ENCODE results near the gene STIMATE. TPM values are rescaled to one million over a fixed set of nuclear protein-coding genes. Genes with fewer than 3 reads are reported as not detected.
A peak's percentile ranks its signal among the peaks of the same experiment; 100 is the strongest.

Gene STIMATE
- total and polyA plus RNA-seq, 9 of the 15 experiments (the other 6 are each of a cell fraction or from before 2014, with no cell fraction given): 0.14 to 7.7 (median 4.9) TPM

DNA sequence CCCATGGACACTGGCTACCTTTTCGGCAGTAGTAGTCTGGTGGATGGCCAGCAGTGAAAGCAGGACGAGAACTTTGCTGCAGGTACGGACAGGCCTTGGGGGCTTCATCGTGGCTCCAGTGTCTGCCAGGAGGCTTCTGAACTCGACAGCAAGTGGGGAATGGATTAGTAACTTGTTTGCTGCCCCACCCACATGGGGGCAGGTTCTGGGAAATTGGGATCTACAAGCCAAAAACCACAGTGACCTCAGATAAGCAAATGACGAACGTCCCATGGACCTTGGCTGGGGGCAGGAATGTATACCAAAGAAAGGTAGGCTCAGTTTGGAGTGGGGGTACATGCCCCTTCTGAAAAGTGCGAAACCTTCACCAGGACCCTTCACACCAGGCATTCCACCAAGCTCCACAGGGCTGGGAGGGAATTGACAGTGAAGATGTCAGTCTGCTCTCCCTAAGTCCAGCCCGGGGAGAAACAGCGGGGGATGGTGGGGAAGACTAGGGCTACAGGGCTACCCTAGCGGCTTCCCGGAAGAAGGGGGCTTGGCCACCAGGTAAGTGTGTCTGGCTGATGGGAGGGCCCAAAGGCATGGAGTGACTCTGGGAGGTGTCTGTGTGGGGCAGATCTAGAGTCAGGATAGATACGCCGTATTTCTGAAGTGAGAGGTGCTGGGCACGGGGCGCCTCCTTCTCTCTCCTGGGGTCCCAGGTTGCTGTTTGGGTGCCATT is 66.7 kb downstream of the STIMATE start, which contains the start of gene ITIH4:
ITIH4 (minus strand) TSS at position 138 of the 724 bp plus-strand sequence; CDS start at position 108, 30 bp downstream.
- DNase-seq (ENCODE audit: extremely low read depth in 1 of 4, low spot score in 3 of 4): peak; percentile 26 to 52 (median 44)
- Histone ChIP-seq H3K9me1 (ENCODE audit: control insufficient read depth, insufficient read depth, low read length) (no peaks in the 10 kb centered on the region), H3K4me2 (ENCODE audit: insufficient read depth, low read length) (peak within 1 kb of the TSS; percentile 57), H4K20me1 (replicated peaks; ENCODE audit: control insufficient read depth, insufficient read depth, low read length) (no peaks in the 10 kb centered on the region; the same call in 1 of the 2 replicates), H3K27me3 (ENCODE audit: control insufficient read depth in 2 of 2, insufficient read depth in 2 of 2, low read length in 2 of 2) (peaks cover 0 to 36% of the 10 kb centered on the region in 2 experiments; a peak in 4 of 5 replicates), H3K9me3 (replicated peaks; ENCODE audit: control insufficient read depth, insufficient read depth, low read depth, low read length) (no peaks in the 10 kb centered on the region), H3K9ac (ENCODE audit: insufficient read depth in 1 of 2, low read depth in 2 of 2, low read length in 2 of 2) (peak within 1 kb of the TSS in 1 of 2 experiments; percentile 76; a peak in 2 of 4 replicates), H3K4me1 (replicated peaks in 1 of 2; ENCODE audit: control insufficient read depth in 2 of 2, insufficient read depth in 2 of 2, low read length in 2 of 2) (peaks cover 15 to 20% of the 10 kb centered on the region in 2 experiments), H3K36me3 (ENCODE audit: control insufficient read depth, insufficient read depth, low read length) (no peaks in the 10 kb centered on the region), H3K27ac (ENCODE audit: extremely low read depth, low read depth, low read length) (no peak within 1 kb of the TSS), H3K79me2 (ENCODE audit: control insufficient read depth, insufficient read depth, low read length) (no peaks in the 10 kb centered on the region), H3K4me3 (no peak within 1 kb of the TSS), H2AFZ (ENCODE audit: low read depth, low read length) (peak within 1 kb of the TSS; percentile 65)
- 12% methylated on average over 13 of the region's 16 CpGs for WGBS (ENCODE audit: insufficient coverage, low coverage, missing lambda C conversion rate)
- intact Hi-C loops (cut with micrococcal nuclease): loop anchor here (5.0 kb wide), 1 partner anchor 88 kb away; no protein-coding TSS in a partner anchor
- in situ Hi-C loops (cut with MboI): no loop called here
- no TSS peak for BruUV-seq (replicated peaks)
- POLR2A ChIA-PET: no interaction called here
- CTCF ChIA-PET (ENCODE audit: low intra/inter-chr PET ratio): no interaction called here
- ATAC-seq: peak; percentile 28
- FAIRE-seq: no peak
- TF ChIP-seq, protein P1, sequence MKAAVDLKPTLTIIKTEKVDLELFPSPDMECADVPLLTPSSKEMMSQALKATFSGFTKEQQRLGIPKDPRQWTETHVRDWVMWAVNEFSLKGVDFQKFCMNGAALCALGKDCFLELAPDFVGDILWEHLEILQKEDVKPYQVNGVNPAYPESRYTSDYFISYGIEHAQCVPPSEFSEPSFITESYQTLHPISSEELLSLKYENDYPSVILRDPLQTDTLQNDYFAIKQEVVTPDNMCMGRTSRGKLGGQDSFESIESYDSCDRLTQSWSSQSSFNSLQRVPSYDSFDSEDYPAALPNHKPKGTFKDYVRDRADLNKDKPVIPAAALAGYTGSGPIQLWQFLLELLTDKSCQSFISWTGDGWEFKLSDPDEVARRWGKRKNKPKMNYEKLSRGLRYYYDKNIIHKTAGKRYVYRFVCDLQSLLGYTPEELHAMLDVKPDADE (conservative IDR thresholded peaks at IDR 0.05; ENCODE audit: control insufficient read depth, low read depth, low read length): no peak
- TF ChIP-seq FOXK2 (conservative IDR thresholded peaks at IDR 0.05 in 1 of 2, IDR thresholded peaks at IDR 0.05 in 1 of 2; ENCODE audit: low read depth in 2 of 2) (no peak), SFPQ (IDR thresholded peaks at IDR 0.05; ENCODE audit: low read depth, low read length) (no peak), ZNF121 (CRISPR knock-in tag; conservative IDR thresholded peaks at IDR 0.05) (no peak), TCF7L2 (IDR thresholded peaks at IDR 0.05; ENCODE audit: low read depth, low read length) (no peak), MLLT1 (IDR thresholded peaks at IDR 0.05) (peak in 1 of 2 experiments; percentile 83; a peak in 2 of 4 replicates), CXXC5 (CRISPR knock-in tag; IDR thresholded peaks at IDR 0.05) (peak; percentile 42; the same call in 1 of the 2 replicates), ARID1B (IDR thresholded peaks at IDR 0.05) (peak; percentile 23; the same call in 1 of the 2 replicates), MTA3 (IDR thresholded peaks at IDR 0.05; ENCODE audit: borderline replicate concordance) (peak; percentile 21; the same call in 1 of the 2 replicates), CGGBP1 (CRISPR knock-in tag; IDR thresholded peaks at IDR 0.05) (no peak), ESRRA (IDR thresholded peaks at IDR 0.05; ENCODE audit: borderline replicate concordance, low read depth) (peak; percentile 83; the same call in 1 of the 2 replicates), JUND (IDR thresholded peaks at IDR 0.05; ENCODE audit: borderline replicate concordance, low read depth, low read length) (peak; percentile 50; the same call in 1 of the 2 replicates), JUND (tag; IDR thresholded peaks at IDR 0.05; ENCODE audit: borderline replicate concordance, low read depth, low read length) (no peak; the same call in 2 of the 3 replicates), CTBP1 (IDR thresholded peaks at IDR 0.05; ENCODE audit: borderline replicate concordance) (peak; percentile 65; the same call in 1 of the 2 replicates), HES1 (IDR thresholded peaks at IDR 0.05; ENCODE audit: low read depth) (0 out of 2 replicates have a peak, but pooled peaks have one; percentile 41)

Measured in K562 (cell line).